ENCODE results near the gene FBXW7. TPM values are rescaled to one million over a fixed set of nuclear protein-coding genes. Genes with fewer than 3 reads are reported as not detected.

The FBXW7 gene
- total and polyA plus RNA-seq, 2 of the 8 experiments (the other 6 are each of a cell fraction or from before 2014, with no cell fraction given), result 6.0 to 26.7 TPM

DNA sequence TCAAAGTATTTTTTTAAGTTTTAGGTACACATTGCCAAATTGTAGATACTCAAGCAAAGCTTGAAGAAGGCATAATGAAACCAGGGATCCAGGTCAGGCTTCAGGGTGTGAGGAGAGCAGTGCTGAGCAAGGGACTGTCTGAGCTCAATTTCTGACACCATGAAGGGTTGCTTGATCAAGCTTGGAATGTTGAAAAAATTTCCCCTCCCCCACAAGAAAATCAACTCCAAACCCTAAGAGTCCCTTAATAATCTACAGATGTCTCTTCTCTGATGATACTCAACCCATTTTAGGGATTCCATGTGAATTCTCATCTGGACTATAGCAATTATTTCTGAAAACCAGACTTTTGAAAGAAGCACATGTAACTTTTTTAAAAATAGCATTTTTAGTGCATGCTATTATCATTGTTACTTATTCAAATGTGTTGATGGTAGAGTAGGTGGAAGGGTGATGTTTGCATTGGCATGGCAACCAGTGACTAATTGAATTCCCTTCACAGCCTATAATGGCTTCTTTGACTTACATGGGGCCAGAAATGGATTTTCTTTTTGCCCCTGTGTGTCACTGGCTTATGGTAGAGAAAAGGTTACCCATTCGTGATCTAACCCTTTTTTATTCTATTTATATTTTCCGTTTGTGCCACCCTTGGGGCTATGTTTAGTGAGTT lies 252.0 kb downstream of the FBXW7 start:
- Histone ChIP-seq H3K9me3 (ENCODE audit: insufficient read depth in 2 of 2, low read depth in 1 of 2, low read length in 1 of 2) (no peaks in the 10 kb centered on the region), H3K79me2 (ENCODE audit: control insufficient read depth in 1 of 2, insufficient read depth in 2 of 2, low read length in 2 of 2) (no peaks in the 10 kb centered on the region), H3K4ac (replicated peaks; ENCODE audit: insufficient read length, low read depth, low read length) (no peak overlapping the region), H3K79me1 (ENCODE audit: low read depth, low read length) (no peaks in the 10 kb centered on the region), H3K23me2 (ENCODE audit: low read depth, low read length) (no peaks in the 10 kb centered on the region), H3K4me2 (ENCODE audit: insufficient read depth in 1 of 2, low read depth in 2 of 2, low read length in 2 of 2) (no peak overlapping the region), H3K27me3 (replicated peaks in 1 of 4; ENCODE audit: control insufficient read depth in 3 of 4, extremely low read depth in 1 of 4, insufficient read depth in 3 of 4, low read length in 3 of 4) (no peaks in the 10 kb centered on the region), H3K18ac (ENCODE audit: extremely low read depth, low read length) (no peak overlapping the region), H4K91ac (replicated peaks; ENCODE audit: insufficient read length, low read length) (no peak overlapping the region), H4K20me1 (replicated peaks in 1 of 2; ENCODE audit: control insufficient read depth in 1 of 2, insufficient read depth in 2 of 2, low read length in 2 of 2) (no peaks in the 10 kb centered on the region), H3K4me3 (ENCODE audit: extremely low read depth in 1 of 4, insufficient read depth in 2 of 4, low read depth in 3 of 4, low read length in 4 of 4) (no peak overlapping the region), H2BK20ac (ENCODE audit: low read length) (no peak overlapping the region), H4K5ac (ENCODE audit: insufficient read length, low read depth, low read length) (no peak overlapping the region), H3K9ac (replicated peaks in 1 of 4; ENCODE audit: extremely low read depth in 1 of 4, low read depth in 3 of 4, low read length in 3 of 4) (no peak overlapping the region), H4K8ac (ENCODE audit: extremely low read depth, insufficient read depth, low read length) (no peak overlapping the region), H2AK5ac (ENCODE audit: low read depth, low read length) (no peak overlapping the region), H3K56ac (replicated peaks; ENCODE audit: insufficient read length, low read depth, low read length) (no peak overlapping the region), H3K4me1 (replicated peaks in 1 of 4; ENCODE audit: control insufficient read depth in 3 of 4, insufficient read depth in 4 of 4, low read length in 3 of 4) (peaks cover 0 to 7% (median 4%) of the 10 kb centered on the region in 4 experiments; a peak in 4 of 7 replicates), H2BK5ac (ENCODE audit: low read depth, low read length) (no peak overlapping the region), H3K27ac (ENCODE audit: low read depth, low read length) (no peak overlapping the region), H2BK120ac (replicated peaks; ENCODE audit: low read depth, low read length) (no peak overlapping the region), H3K23ac (ENCODE audit: insufficient read length) (no peak overlapping the region), H3K14ac (ENCODE audit: insufficient read length) (no peak overlapping the region), H2BK15ac (ENCODE audit: low read length) (no peak overlapping the region), H2BK12ac (ENCODE audit: low read depth, low read length) (no peak overlapping the region), H3K36me3 (ENCODE audit: control insufficient read depth in 2 of 4, insufficient read depth in 4 of 4, low read length in 3 of 4) (no peaks in the 10 kb centered on the region), H2AFZ (ENCODE audit: low read length) (no peak overlapping the region)
- TF ChIP-seq TEAD4 (IDR thresholded peaks at IDR 0.05; ENCODE audit: low read depth, low read length) (peak; percentile 14; the same call in 1 of the 2 replicates), HDAC6 (IDR thresholded peaks at IDR 0.05; ENCODE audit: low read depth, low read length) (no peak)
- ChIA-PET POLR2A (ENCODE audit: partially characterized antibody) (no interaction called here), CTCF (ENCODE audit: partially characterized antibody) (interaction anchor here (0.8 to 1.9 kb wide), 3 partner anchors 12 to 841 kb away, joined by 3 to 4 read pairs (median 4); no protein-coding TSS in a partner anchor)
- DNase-seq (ENCODE audit: low read depth in 1 of 2, low spot score in 2 of 2), result no peak
- FAIRE-seq, result no peak
- 84% methylated on average over 2 of the region's 2 CpGs; no CpG with 5 or more reads in 1 of the 2 experiments for WGBS, 2 experiments (ENCODE audit: extremely low coverage in 1 of 2, insufficient coverage in 1 of 2, insufficient read length in 1 of 2, insufficient replicate concordance in 2 of 2, low coverage in 1 of 2, low lambda C conversion rate in 2 of 2, missing lambda C conversion rate in 1 of 2)
